Caki2 (cell line): ENCODE results near the gene TRAF1. TPM values are rescaled to one million over a fixed set of nuclear protein-coding genes. Genes with fewer than 3 reads are reported as not detected.

Source experiments
- DNase-seq: peaks from one replicate; pipeline ENCODE4 v3.0.0-alpha.2; 2015; ENCODE audit warnings: low read depth
- in situ Hi-C: cut with HindIII; loops from 2 replicates; pipeline ENCODE4 v1.10.0; 2016; ENCODE audit warnings: low sequenced_read_pairs, low pct_unique_long_range_greater_than_20kb, mixed read lengths
- total RNA-seq: library from RNA; depleted of rRNA; stranded (reverse); fragments of >200 nt; shearing (Covaris generic); gene quantifications from 2 replicates; pipeline ENCODE4 v1.2.3, GENCODE V29; 2014; ENCODE audit warnings: low replicate concordance

The TRAF1 gene
- total RNA-seq, 1 experiment from 2014 or later: 5.0 TPM

- no peak for DNase-seq
- in situ Hi-C loops: no loop called here
These were observed 32.1 kb downstream of the TRAF1 start for GRCh38 chr9:120894321-120895148.

- DNase-seq: no peak
- in situ Hi-C loops: no loop called here
These were observed 32.8 kb downstream of the TRAF1 start for GRCh38 chr9:120893611-120894307.

DNA sequence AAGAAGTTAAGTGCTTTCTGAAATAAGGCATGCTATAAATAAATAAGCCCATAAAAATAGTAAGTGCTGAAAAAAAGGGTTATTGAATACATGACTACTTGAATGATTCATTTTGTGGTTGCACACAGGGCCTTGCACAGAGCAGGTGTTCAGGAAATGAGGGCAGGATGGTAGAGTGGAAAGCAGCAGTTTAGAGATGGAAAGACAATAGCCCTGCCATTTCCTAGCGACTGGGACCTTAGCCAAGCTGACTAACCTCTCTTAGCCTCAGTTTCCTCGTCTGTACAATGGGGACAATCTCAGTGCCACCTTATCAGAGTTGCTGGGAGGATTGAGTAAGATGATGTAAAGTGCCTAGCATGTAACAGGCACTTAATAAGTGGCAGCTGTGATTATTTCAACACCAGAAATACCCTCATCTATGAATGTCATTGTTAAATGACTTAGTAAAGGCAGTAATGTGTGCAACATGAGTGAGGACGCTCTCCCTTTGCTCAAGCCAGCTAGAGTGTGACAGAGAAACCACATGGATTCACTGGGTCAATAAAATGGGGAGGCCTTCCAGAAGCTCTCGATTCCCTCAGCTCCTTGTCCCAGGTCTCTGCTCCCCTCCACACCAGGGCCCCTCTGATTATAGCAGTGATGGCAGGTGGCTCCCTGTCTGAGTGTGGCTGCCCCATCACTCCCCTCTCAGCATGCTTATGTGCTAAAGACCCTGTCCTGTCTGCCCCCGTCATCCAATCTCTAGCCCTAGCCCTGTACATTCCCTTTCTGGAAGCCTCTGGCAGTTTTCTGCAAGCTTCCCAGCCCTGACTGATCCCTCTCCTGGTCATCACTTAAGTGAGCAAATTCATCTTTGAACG is 33.6 kb downstream of the TRAF1 start:
- no peak for DNase-seq
- in situ Hi-C loops: no loop called here

DNA sequence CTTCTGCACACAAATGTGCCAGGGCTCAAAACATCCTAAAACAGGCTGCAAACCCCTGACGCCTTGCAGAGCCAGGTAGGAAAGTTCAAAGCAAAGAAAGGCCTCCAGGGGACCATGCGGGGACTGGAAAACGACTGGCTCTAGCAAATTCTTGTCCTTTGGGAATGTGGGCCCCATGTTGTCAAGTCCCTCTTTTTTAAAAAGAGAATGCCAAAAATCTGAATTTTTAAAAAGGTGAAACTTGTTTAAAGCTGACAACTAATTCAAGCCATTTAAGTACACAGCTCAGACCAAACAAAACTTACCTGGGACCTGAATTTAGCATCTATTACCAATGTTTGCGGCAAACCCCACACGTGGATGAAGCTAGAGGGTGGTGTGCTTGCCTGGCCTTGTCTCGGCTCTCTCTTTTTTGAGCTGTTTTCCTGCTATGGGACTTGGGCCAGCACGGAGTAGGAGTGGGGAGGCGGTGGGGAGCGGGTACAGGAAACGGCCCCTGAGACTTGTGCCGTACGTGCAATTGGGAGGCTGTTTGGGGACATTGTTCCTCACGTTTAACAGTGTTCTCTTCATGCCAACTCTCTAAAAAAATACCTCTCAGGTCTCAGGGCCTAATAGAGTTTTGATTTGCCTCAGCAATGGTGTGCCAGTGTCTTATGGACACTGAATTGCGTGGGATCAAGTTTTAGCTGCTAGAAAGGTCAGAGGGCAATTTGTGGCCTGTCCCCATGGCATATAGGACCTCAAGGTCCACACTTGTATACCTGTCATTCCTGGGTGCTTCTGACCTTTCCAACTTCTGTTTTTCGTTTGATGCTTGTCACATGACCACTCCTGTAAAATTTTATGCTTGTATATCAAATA is 34.5 kb downstream of the TRAF1 start:
- in situ Hi-C loops: no loop called here
- DNase-seq: no peak

DNA sequence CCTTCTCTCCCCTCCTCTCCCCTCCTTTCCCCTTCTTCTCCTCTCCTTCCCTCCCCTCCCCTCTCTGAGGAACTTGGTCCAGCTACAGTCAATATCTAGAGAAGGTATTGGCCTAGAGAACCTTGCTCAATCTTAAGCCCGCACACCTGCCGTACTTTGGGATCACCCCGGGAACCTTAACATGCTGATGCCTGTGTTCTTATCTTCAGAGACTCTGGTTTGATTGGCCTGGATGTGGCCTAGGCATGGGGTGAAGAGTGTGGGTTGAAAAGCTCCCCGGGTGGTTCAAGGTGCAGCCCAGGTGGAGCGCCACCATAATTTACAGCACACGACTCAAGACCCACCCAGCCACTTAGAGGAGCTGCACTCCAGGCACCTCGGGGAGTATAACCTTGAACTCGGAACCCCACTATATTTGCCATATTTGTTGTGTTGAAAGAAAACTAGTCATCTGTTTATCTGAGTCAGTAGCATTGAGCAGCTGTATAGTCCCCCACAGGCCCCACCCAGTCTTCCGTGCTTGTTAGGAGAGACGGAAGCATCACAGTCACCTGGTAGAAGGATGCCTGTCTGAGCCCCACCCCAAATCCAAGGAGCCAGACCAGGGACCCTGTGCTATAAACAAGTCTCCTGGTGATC is 35.2 kb downstream of the TRAF1 start:
- no peak for DNase-seq
- in situ Hi-C loops: no loop called here

GRCh38 chr9:120890320-120891244 is 36.0 kb downstream of the TRAF1 start:
- DNase-seq: no peak
- in situ Hi-C loops: no loop called here

- in situ Hi-C loops: no loop called here
These were observed 36.9 kb downstream of the TRAF1 start for GRCh38 chr9:120889606-120890271.

DNA sequence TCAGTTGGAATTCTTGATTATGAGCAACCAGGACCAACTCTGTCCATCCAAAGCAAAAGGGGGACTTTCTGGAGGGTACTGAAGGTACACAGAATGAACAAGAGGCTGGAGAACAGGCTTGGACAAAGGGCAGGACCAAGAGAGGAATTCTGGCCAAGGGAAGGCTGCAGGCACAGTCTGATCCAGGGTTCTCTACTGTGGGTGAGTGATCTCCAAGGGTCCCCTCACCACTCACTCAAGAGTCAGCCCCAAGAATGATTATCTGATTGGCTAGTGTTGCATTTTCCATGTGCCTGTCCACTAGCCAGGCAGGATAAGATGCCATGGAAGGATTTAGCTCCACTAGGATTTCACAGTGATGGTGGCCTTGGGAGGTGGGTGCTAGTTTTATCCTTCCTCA is 38.0 kb downstream of the TRAF1 start:
- in situ Hi-C loops: no loop called here
- DNase-seq: no peak

More at GRCh38 chr9:120889606-120890271, 36.9 kb downstream of the TRAF1 start:
- DNase-seq: no peak

DNA sequence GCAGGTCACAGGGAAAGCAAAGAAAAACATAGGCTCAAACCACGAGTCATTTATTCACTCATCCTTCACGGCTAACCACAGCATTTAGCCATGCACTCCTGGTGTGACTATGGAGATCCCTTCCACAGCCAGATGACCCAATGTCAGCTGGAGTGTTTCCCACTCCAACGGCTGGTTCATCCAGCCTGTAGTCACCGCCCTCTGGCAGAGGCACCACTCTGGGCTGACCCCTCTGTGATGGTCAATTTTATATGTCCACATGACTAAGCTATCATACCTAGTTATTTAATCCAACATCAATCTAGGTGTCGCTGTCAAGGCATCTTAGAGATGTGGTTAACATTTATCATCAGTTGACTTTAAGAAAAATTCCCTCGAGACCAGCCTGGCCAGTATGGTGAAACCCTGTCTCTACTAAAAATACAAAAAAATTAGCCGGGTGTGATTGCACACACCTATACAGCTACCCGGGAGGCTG is 40.1 kb downstream of the TRAF1 start:
- DNase-seq: peak; percentile 89
- in situ Hi-C loops: no loop called here

GRCh38 chr9:120885958-120886357 is 40.6 kb downstream of the TRAF1 start:
- in situ Hi-C loops: no loop called here
- no peak for DNase-seq

- no peak for DNase-seq
- in situ Hi-C loops: no loop called here
These were observed 41.1 kb downstream of the TRAF1 start for GRCh38 chr9:120885457-120885856.

- in situ Hi-C loops: no loop called here
- no peak for DNase-seq
These were observed 43.0 kb downstream of the TRAF1 start for GRCh38 chr9:120883608-120883996.

DNA sequence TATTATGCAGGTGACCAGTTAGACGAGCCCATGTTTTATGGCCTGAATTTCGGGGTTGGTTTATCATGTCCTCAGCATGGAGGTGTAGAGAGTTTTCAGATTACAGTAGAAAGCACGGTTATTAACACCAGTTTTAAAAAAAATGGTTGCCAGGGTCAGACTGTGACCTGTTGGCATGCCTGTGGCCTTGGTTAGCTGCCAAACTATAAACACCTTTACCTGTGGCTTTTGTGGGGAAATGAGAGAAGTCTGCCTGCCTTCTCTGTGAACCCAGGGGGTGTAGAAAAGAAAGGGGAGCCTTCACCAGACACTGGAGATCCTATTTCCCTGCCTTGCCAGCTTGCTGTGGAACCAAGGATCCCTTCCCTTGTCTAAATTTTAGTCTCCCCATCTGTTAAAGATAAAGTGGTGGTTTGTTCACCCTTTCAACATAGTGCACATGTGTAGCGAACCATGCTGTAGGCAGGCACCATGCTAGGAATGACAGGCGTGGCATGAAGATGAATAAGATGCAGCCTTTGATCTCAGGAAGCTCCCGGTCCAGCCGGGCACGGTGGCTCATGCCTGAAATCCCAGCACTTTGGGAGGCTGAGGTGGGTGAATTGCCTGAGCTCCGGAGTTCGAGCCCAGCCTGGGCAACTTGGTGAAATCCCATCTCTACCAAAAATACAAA is 43.5 kb downstream of the TRAF1 start:
- DNase-seq: peak; percentile 47
- in situ Hi-C loops: no loop called here

GRCh38 chr9:120879446-120879845 is 47.1 kb downstream of the TRAF1 start:
- DNase-seq: no peak
- in situ Hi-C loops: no loop called here
